A673 (cell line): Measurements from ENCODE around the gene VANGL2. TPM values are rescaled to one million over a fixed set of nuclear protein-coding genes. Genes with fewer than 3 reads are reported as not detected.

Experiments used
- BruUV-seq: library from RNA; stranded (reverse); fragments of 400-500 nt; replicated peaks from 2 replicates; lab custom pipeline; 2021; lab: Mats Ljungman, UMichigan
- CTCF ChIA-PET: fragments of 300-600 bp; sonication (Branson Sonifier 250); formaldehyde crosslinking; loops from one replicate; lab custom pipeline; 2022; ENCODE audit warnings: antibody characterized with exemption; lab: Charles Lee
- POLR2A ChIA-PET: fragments of 300-600 bp; sonication (Branson Sonifier 250); formaldehyde crosslinking; loops from one replicate; lab custom pipeline; 2022; ENCODE audit warnings: antibody characterized with exemption; ENCODE audit not compliant: low non-redundant PET; lab: Charles Lee
- DNase-seq: peaks from one replicate; pipeline ENCODE4 v3.0.0-alpha.2; 2015; ENCODE audit warnings: low spot score
- H3K27ac ChIP-seq: fragments of 200-600 bp; sonication (generic); 2 replicates; pipeline ENCODE4 v1.5.1; 2016; ENCODE audit warnings: mixed run types, low read depth, mild to moderate bottlenecking, mixed read lengths, antibody characterized with exemption, low read length; ENCODE audit not compliant: poor library complexity, severe bottlenecking
- H3K27me3 ChIP-seq: fragments of 200-600 bp; sonication (generic); replicated peaks from 2 replicates; pipeline ENCODE4 v1.6.1; 2017; ENCODE audit warnings: mixed run types, low read depth, mild to moderate bottlenecking, mixed read lengths, antibody characterized with exemption, low read length; ENCODE audit not compliant: insufficient read depth, poor library complexity
- H3K36me3 ChIP-seq: fragments of 200-600 bp; sonication (generic); 2 replicates; pipeline ENCODE4 v1.6.1; 2016; ENCODE audit warnings: mixed run types, mild to moderate bottlenecking, mixed read lengths, antibody characterized with exemption, low read length; ENCODE audit not compliant: insufficient read depth, poor library complexity, severe bottlenecking
- H3K4me1 ChIP-seq: fragments of 200-600 bp; sonication (generic); 2 replicates; pipeline ENCODE4 v1.6.1; 2017; ENCODE audit warnings: mixed run types, mild to moderate bottlenecking, mixed read lengths, antibody characterized with exemption, low read length; ENCODE audit not compliant: insufficient read depth, poor library complexity, severe bottlenecking
- H3K4me3 ChIP-seq: fragments of 200-600 bp; sonication (generic); 2 replicates; pipeline ENCODE4 v1.5.1; 2016; ENCODE audit warnings: low read depth, mixed run types, mild to moderate bottlenecking, mixed read lengths, low read length; ENCODE audit not compliant: poor library complexity, severe bottlenecking
- H3K9me3 ChIP-seq: fragments of 200-600 bp; sonication (generic); 2 replicates; pipeline ENCODE4 v1.6.1; 2016; ENCODE audit warnings: mixed run types, low read depth, mild to moderate bottlenecking, mixed read lengths, antibody characterized with exemption, low read length; ENCODE audit not compliant: poor library complexity, severe bottlenecking
- EZH2 ChIP-seq: fragments of 200-600 bp; sonication (generic); IDR thresholded peaks from 2 replicates; pipeline ENCODE4 v1.6.1; 2017; ENCODE audit warnings: borderline replicate concordance, low read depth, mild to moderate bottlenecking, mixed read lengths, antibody characterized with exemption, low read length; ENCODE audit not compliant: poor library complexity, severe bottlenecking
- intact Hi-C: fragments of 100-400 bp; cut with micrococcal nuclease; formaldehyde crosslinking; loops from one replicate; pipeline ENCODE4 v1.10.0; 2022; ENCODE audit not compliant: unreplicated experiment
- total RNA-seq: library from RNA; stranded (reverse); gene quantifications from 2 replicates; pipeline ENCODE4 v1.2.3, GENCODE V29; 2021
- TF ChIP-seq, protein P1 (sequence below): fragments of 300-800, 200-600 bp; sonication (generic); conservative IDR thresholded peaks from 2 replicates; pipeline ENCODE4 v1.5.1; 2017; ENCODE audit warnings: low read depth, mild to moderate bottlenecking, antibody characterized with exemption, low read length, moderate library complexity, mixed read lengths

Gene VANGL2
- total RNA-seq, 1 experiment from 2014 or later, result 20.9 TPM

DNA sequence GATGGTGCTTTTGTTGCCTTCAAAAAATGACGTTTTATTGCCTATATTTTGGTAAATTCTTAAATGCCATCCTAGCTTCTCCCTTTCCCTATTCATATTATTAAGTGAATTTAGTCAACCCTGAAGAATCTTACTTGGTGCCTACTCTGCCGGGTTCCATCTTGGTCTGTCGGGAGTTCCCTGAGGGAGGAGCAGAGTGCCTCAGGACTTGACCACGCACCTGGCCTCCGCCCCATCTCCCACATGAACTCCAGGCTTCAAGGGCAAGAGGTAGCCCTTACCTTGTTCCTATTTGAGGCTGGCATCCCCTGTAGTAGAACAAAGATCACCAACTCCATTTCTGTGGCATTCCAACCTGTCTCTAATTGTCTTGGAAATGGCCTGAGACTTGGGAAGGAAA, 21.5 kb downstream of the VANGL2 start:
- Histone ChIP-seq H3K36me3 (peaks cover 3% of the 10 kb centered on the region), H3K4me1 (no peaks in the 10 kb centered on the region), H3K4me3 (no peak overlapping the region), H3K27ac (no peak overlapping the region), H3K27me3 (no peaks in the 10 kb centered on the region), H3K9me3 (no peaks in the 10 kb centered on the region)
- no peak for DNase-seq
- intact Hi-C loops, result no loop called here
- ChIA-PET CTCF (no interaction called here), POLR2A (no interaction called here)
- BruUV-seq, result no TSS peak
- no peak for TF ChIP-seq EZH2
- TF ChIP-seq, protein P1, sequence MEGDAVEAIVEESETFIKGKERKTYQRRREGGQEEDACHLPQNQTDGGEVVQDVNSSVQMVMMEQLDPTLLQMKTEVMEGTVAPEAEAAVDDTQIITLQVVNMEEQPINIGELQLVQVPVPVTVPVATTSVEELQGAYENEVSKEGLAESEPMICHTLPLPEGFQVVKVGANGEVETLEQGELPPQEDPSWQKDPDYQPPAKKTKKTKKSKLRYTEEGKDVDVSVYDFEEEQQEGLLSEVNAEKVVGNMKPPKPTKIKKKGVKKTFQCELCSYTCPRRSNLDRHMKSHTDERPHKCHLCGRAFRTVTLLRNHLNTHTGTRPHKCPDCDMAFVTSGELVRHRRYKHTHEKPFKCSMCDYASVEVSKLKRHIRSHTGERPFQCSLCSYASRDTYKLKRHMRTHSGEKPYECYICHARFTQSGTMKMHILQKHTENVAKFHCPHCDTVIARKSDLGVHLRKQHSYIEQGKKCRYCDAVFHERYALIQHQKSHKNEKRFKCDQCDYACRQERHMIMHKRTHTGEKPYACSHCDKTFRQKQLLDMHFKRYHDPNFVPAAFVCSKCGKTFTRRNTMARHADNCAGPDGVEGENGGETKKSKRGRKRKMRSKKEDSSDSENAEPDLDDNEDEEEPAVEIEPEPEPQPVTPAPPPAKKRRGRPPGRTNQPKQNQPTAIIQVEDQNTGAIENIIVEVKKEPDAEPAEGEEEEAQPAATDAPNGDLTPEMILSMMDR, result no peak

DNA sequence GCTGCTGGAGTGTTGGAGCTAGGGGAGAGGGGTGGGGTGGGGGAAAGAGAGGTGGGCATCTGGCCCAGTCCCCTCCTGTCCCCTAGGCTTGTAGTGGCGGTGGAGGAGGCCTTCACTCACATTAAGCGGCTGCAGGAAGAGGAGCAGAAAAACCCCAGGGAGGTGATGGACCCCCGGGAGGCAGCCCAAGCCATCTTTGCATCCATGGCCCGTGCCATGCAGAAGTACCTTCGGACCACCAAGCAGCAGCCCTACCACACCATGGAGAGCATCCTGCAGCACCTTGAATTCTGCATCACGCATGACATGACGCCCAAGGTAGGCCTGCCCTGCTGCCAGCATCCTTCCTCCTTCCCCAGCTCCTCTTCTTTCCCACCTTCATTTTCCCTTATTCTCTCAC, 23.6 kb downstream of the VANGL2 start:
- Histone ChIP-seq H3K9me3 (no peaks in the 10 kb centered on the region), H3K27me3 (no peaks in the 10 kb centered on the region), H3K4me1 (no peaks in the 10 kb centered on the region), H3K4me3 (no peak overlapping the region), H3K36me3 (peaks cover 3% of the 10 kb centered on the region), H3K27ac (no peak overlapping the region)
- CTCF ChIA-PET, result no interaction called here
- POLR2A ChIA-PET, result no interaction called here
- no TSS peak for BruUV-seq
- no peak for DNase-seq
- intact Hi-C loops, result no loop called here
- no peak for TF ChIP-seq EZH2
- TF ChIP-seq, protein P1, result no peak

DNA sequence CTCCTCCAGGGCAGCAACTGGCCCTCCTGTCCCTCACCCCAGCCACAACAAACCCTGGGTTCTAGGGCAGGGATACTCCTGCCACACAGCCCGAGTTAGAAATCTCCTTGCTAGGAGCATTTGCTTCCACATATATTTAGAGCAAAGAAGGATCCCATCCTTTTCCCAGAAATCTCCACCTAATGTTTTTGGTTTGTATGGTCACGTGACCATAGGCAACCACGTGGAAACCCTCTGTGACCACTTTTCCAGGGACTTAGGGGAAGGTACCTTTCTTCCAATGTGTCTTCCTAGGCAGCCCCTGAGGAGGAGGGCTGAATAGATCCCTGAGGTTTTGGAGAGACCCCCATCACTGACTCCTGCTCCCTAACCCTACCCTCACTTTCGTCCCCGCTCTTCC, 25.5 kb downstream of the VANGL2 start:
- CTCF ChIA-PET, result no interaction called here
- Histone ChIP-seq H3K4me3 (no peak overlapping the region), H3K36me3 (peaks cover 3% of the 10 kb centered on the region), H3K27me3 (no peaks in the 10 kb centered on the region), H3K4me1 (no peaks in the 10 kb centered on the region), H3K9me3 (no peaks in the 10 kb centered on the region), H3K27ac (no peak overlapping the region)
- no peak for TF ChIP-seq EZH2
- TF ChIP-seq, protein P1, result no peak
- POLR2A ChIA-PET, result no interaction called here
- intact Hi-C loops, result loop anchor here (5.0 kb wide), 1 partner anchor 266 kb away; no protein-coding TSS in a partner anchor
- BruUV-seq, result no TSS peak
- no peak for DNase-seq
